ENCODE measurements around the gene UVRAG. TPM values are rescaled to one million over a fixed set of nuclear protein-coding genes. Genes with fewer than 3 reads are reported as not detected.
A peak's percentile ranks its signal among the peaks of the same experiment; 100 is the strongest.
"Not testable (repeated sequence)": the region's sequence is repeated elsewhere in the genome, so short reads cannot be mapped to it uniquely, and the experiment has no call there.

UVRAG gene
- polyA plus RNA-seq, 1 donor (not counting 4 experiments of a cell fraction or from before 2014, with no cell fraction given), result 11.9 TPM

GRCh38 chr11:75968021-75968625 lies 153.1 kb downstream of the UVRAG start:
- FAIRE-seq, result no peak
- dilution Hi-C loops (cut with MboI; ENCODE audit: extremely low pct_ligation_motif_present, low sequenced_read_pairs), result no loop called here
- H3K9ac ChIP-seq (ENCODE audit: control insufficient read depth, extremely low read depth, insufficient read depth, low read length), result no peak overlapping the region

GRCh38 chr11:75969626-75970308 lies 154.8 kb downstream of the UVRAG start:
- no peak overlapping the region for H3K4me3 ChIP-seq (ENCODE audit: control insufficient read depth in 2 of 3, extremely low read depth in 1 of 3, insufficient read depth in 2 of 3, low read depth in 1 of 3, low read length in 3 of 3)
- H3K4me1 ChIP-seq (ENCODE audit: control insufficient read depth, extremely low read depth, insufficient read depth, low read length), result peaks cover 19% of the 10 kb centered on the region
- H4K20me1 ChIP-seq (ENCODE audit: control insufficient read depth, extremely low read depth, insufficient read depth, low read length), result no peaks in the 10 kb centered on the region
- DNase-seq (ENCODE audit: low read depth, low spot score) (peak; percentile 1), FAIRE-seq (no peak)
- no peak overlapping the region for H2AFZ ChIP-seq (ENCODE audit: control insufficient read depth, low read length)
- no peaks in the 10 kb centered on the region for H3K9me1 ChIP-seq (ENCODE audit: control insufficient read depth, extremely low read depth, insufficient read depth, low read length)
- H3K27me3 ChIP-seq (ENCODE audit: control insufficient read depth, extremely low read depth, insufficient read depth, low read length), result no peaks in the 10 kb centered on the region
- no peak overlapping the region for H3K27ac ChIP-seq (ENCODE audit: control insufficient read depth, insufficient read depth, low read length)
- no peaks in the 10 kb centered on the region for H3K79me2 ChIP-seq (ENCODE audit: control insufficient read depth, insufficient read depth, low read length)
- dilution Hi-C loops (cut with MboI; ENCODE audit: extremely low pct_ligation_motif_present, low sequenced_read_pairs), result no loop called here
- TF ChIP-seq CTCF (optimal IDR thresholded peaks at IDR 0.05 in 1 of 3, IDR thresholded peaks at IDR 0.05 in 1 of 3, conservative IDR thresholded peaks at IDR 0.05 in 1 of 3; ENCODE audit: extremely low read depth in 1 of 3, insufficient read depth in 2 of 3, low read length in 3 of 3) (no peak), EZH2 (IDR thresholded peaks at IDR 0.05; ENCODE audit: low read length) (no peak)
- no peak overlapping the region for H3K4me2 ChIP-seq (ENCODE audit: control insufficient read depth, extremely low read depth, insufficient read depth, low read depth, low read length)
- H3K9me3 ChIP-seq (ENCODE audit: control insufficient read depth, low read depth, low read length), result no peaks in the 10 kb centered on the region
- no peak overlapping the region for H3K9ac ChIP-seq (ENCODE audit: control insufficient read depth, extremely low read depth, insufficient read depth, low read length)
- no peaks in the 10 kb centered on the region for H3K36me3 ChIP-seq (ENCODE audit: control insufficient read depth in 2 of 2, extremely low read depth in 1 of 2, insufficient read depth in 2 of 2, low read length in 2 of 2)

More at GRCh38 chr11:75968021-75968625, 153.1 kb downstream of the UVRAG start:
- Histone ChIP-seq H4K20me1 (ENCODE audit: control insufficient read depth, extremely low read depth, insufficient read depth, low read length) (no peaks in the 10 kb centered on the region), H3K9me1 (ENCODE audit: control insufficient read depth, extremely low read depth, insufficient read depth, low read length) (no peaks in the 10 kb centered on the region), H3K4me1 (ENCODE audit: control insufficient read depth, extremely low read depth, insufficient read depth, low read length) (peaks cover 19% of the 10 kb centered on the region), H2AFZ (ENCODE audit: control insufficient read depth, low read length) (no peak overlapping the region), H3K79me2 (ENCODE audit: control insufficient read depth, insufficient read depth, low read length) (no peaks in the 10 kb centered on the region), H3K36me3 (ENCODE audit: control insufficient read depth in 2 of 2, extremely low read depth in 1 of 2, insufficient read depth in 2 of 2, low read length in 2 of 2) (no peaks in the 10 kb centered on the region), H3K4me3 (ENCODE audit: control insufficient read depth in 2 of 3, extremely low read depth in 1 of 3, insufficient read depth in 2 of 3, low read depth in 1 of 3, low read length in 3 of 3) (no peak overlapping the region), H3K27ac (ENCODE audit: control insufficient read depth, insufficient read depth, low read length) (no peak overlapping the region), H3K27me3 (ENCODE audit: control insufficient read depth, extremely low read depth, insufficient read depth, low read length) (no peaks in the 10 kb centered on the region), H3K9me3 (ENCODE audit: control insufficient read depth, low read depth, low read length) (no peaks in the 10 kb centered on the region), H3K4me2 (ENCODE audit: control insufficient read depth, extremely low read depth, insufficient read depth, low read depth, low read length) (no peak overlapping the region)
- DNase-seq (ENCODE audit: low read depth, low spot score), result no peak
- no peak for TF ChIP-seq CTCF (optimal IDR thresholded peaks at IDR 0.05 in 1 of 3, IDR thresholded peaks at IDR 0.05 in 1 of 3, conservative IDR thresholded peaks at IDR 0.05 in 1 of 3; ENCODE audit: extremely low read depth in 1 of 3, insufficient read depth in 2 of 3, low read length in 3 of 3)
- no peak for TF ChIP-seq EZH2 (IDR thresholded peaks at IDR 0.05; ENCODE audit: low read length)

GRCh38 chr11:75973710-75974109 lies 158.7 kb downstream of the UVRAG start:
- FAIRE-seq; H3K9ac ChIP-seq (ENCODE audit: control insufficient read depth, extremely low read depth, insufficient read depth, low read length); H3K36me3 ChIP-seq (ENCODE audit: control insufficient read depth in 2 of 2, extremely low read depth in 1 of 2, insufficient read depth in 2 of 2, low read length in 2 of 2); H4K20me1 ChIP-seq (ENCODE audit: control insufficient read depth, extremely low read depth, insufficient read depth, low read length); H3K4me3 ChIP-seq (ENCODE audit: control insufficient read depth in 2 of 3, extremely low read depth in 1 of 3, insufficient read depth in 2 of 3, low read depth in 1 of 3, low read length in 3 of 3); H3K4me2 ChIP-seq (ENCODE audit: control insufficient read depth, extremely low read depth, insufficient read depth, low read depth, low read length); H2AFZ ChIP-seq (ENCODE audit: control insufficient read depth, low read length); DNase-seq (ENCODE audit: low read depth, low spot score); H3K9me1 ChIP-seq (ENCODE audit: control insufficient read depth, extremely low read depth, insufficient read depth, low read length); H3K27ac ChIP-seq (ENCODE audit: control insufficient read depth, insufficient read depth, low read length); H3K27me3 ChIP-seq (ENCODE audit: control insufficient read depth, extremely low read depth, insufficient read depth, low read length); H3K9me3 ChIP-seq (ENCODE audit: control insufficient read depth, low read depth, low read length); dilution Hi-C loops (cut with MboI; ENCODE audit: extremely low pct_ligation_motif_present, low sequenced_read_pairs); H3K4me1 ChIP-seq (ENCODE audit: control insufficient read depth, extremely low read depth, insufficient read depth, low read length); H3K79me2 ChIP-seq (ENCODE audit: control insufficient read depth, insufficient read depth, low read length): not testable (repeated sequence)
